ENCODE data around the gene FHOD3. TPM values are rescaled to one million over a fixed set of nuclear protein-coding genes. Genes with fewer than 3 reads are reported as not detected.

Gene FHOD3
- total and polyA plus RNA-seq, 5 experiments from 2014 or later: not detected

DNA sequence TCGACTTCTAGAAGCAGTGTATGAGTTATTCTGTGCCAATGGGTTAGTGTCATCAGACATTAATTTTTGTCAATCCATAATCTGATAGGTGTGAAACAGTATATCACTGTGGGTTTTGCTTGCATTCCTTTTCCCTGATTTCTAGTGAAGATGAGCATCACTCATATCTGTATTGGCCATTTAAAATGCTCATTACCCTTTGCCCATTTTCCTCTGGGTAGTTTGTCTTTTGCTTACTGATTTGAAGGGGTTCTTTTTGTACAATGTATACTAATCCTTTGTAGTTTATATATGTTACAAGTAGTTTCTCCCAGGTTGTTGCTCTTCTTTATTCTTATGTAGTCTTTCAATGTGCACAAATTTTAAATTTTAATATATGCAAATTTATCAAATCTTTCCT is 379.1 kb downstream of the FHOD3 start:
- peaks cover 0 to 3% (median 2%) of the 10 kb centered on the region in 4 donors for H3K4me1 Mint-ChIP-seq
- no peak overlapping the region for H3K4me3 Mint-ChIP-seq
- DNase-seq (no peak), ATAC-seq (no peak)
- H3K36me3 Mint-ChIP-seq: no peaks in the 10 kb centered on the region
- H3K27ac Mint-ChIP-seq: no peak overlapping the region
- POLR2A ChIA-PET: no interaction called here
- H3K9me3 Mint-ChIP-seq: peaks cover 0 to 7% (median 2%) of the 10 kb centered on the region in 9 donors
- H3K27me3 Mint-ChIP-seq: peaks cover 8 to 34% (median 16%) of the 10 kb centered on the region in 5 donors

DNA sequence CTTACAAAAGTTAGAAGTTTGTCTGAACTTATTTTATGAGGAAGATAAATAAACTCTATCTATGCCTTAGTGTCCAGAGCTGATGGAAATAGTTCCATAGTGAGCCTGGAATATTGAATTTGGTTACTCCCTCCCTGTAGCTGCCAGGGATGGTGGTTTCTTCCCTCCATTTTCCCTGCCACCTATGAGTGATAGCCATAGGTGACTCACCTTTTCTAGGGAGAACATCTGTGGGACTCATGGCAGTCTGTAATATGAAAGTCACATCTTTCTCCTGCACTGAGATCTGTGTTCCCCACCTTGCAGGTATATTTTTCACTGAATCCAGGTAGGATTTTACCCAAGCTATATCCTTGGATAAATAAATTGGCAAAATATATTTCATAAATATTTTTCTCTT is 382.5 kb downstream of the FHOD3 start:
- DNase-seq (no peak), ATAC-seq (no peak)
- Mint-ChIP-seq H3K27ac (no peak overlapping the region), H3K36me3 (peaks cover 0 to 4% (median 3%) of the 10 kb centered on the region in 3 donors), H3K9me3 (peaks cover 0 to 23% (median 9%) of the 10 kb centered on the region in 9 donors), H3K4me3 (no peak overlapping the region), H3K27me3 (peaks cover 10 to 33% (median 24%) of the 10 kb centered on the region in 5 donors), H3K4me1 (no peaks in the 10 kb centered on the region)
- POLR2A ChIA-PET: no interaction called here

DNA sequence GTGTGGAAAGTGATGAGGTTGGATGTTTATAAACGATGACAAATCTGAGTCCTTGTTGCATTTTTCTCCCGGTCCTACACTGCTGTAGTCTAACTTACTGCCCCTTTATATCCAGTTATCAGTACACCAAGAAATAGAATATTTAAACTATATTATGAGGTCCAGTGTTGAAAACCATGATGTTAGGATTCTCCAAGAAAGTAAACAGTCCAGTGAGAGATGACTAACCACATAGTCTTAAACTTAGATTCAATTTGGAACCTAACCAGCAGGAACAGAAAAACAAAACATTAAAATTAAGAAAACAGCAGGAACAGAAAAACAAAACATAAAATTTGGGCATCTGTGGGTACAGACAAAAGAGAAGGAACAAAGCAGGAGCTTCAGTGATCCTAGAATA is 388.1 kb downstream of the FHOD3 start:
- ATAC-seq: no peak
- Mint-ChIP-seq H3K36me3 (peaks cover 0 to 4% (median 3%) of the 10 kb centered on the region in 3 donors), H3K27ac (no peak overlapping the region), H3K27me3 (peaks cover 10 to 38% (median 24%) of the 10 kb centered on the region in 5 donors), H3K4me1 (no peaks in the 10 kb centered on the region), H3K4me3 (no peak overlapping the region), H3K9me3 (peaks cover 0 to 33% (median 9%) of the 10 kb centered on the region in 9 donors)
- POLR2A ChIA-PET: no interaction called here
- no peak for DNase-seq

DNA sequence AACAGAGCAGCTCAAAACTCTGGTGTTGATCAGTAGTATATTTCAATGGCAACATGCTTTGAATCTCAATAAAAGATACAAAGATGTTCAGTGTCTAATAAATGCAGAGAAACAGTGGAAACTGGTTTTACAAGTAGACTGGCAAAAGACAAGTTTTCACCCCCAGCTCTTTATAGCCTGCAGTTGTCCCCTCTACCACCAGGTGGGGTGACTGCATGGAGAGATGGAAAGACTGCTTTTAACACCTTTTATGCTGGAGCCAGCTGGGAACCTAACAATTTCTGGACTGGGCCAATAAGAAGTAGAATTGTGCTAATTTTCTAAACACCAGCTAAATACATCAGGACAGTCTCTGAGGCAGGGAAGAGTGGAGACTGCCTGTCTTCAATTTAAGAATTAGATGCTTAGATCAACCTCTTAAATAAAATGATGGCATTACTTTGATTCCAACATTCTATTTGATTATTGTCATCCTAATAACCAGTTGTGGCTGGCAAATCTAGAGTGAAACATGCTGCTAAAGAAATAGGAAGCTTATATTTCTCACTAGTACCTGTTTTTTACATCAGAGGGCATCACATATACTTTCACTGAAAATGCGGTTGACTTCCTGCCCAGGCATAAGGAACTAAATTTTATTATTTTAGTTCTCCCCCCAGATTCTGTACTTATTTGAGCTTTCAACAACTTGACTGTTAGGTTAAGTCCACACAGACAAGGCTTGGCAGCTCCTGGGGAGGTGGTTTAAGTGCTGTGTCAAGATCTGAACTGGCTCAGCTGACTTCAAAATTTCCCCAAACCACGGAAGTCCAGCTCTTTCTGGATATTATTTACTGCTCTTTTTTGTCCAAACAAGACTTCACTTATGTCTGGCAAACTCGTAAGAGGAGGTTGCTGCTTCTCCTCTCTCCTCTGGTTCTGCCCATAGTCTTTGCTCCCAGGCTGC is 390.8 kb downstream of the FHOD3 start:
- H3K27ac Mint-ChIP-seq: no peak overlapping the region
- DNase-seq (peak in 5 of 10 donors; percentile 5 to 29 (median 23)), ATAC-seq (no peak)
- POLR2A ChIA-PET: no interaction called here
- H3K27me3 Mint-ChIP-seq: peaks cover 5 to 17% (median 11%) of the 10 kb centered on the region in 5 donors
- H3K36me3 Mint-ChIP-seq: peaks cover 0 to 4% (median under 1%) of the 10 kb centered on the region in 3 donors
- H3K4me1 Mint-ChIP-seq: no peaks in the 10 kb centered on the region
- H3K9me3 Mint-ChIP-seq: peaks cover 0 to 28% (median 9%) of the 10 kb centered on the region in 9 donors
- H3K4me3 Mint-ChIP-seq: no peak overlapping the region

DNA sequence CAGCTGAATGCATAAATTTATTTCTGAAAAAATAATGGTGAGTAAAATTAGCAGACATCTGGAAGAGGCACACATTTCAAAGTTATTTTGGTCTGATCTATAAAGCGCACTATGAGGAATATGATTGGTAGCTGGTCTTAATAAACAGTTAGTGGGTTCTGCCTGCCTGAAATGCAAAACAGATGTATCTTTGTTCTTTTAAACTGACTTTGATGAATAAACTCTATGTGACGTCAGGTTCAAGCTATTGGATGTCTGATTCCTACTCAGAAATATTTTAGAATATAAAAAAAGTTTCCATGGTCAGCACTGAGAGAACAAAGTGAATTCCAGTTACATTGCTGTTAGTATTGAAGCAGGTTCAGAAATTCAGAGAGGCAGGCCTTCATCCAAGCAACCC is 394.9 kb downstream of the FHOD3 start:
- ATAC-seq (no peak), DNase-seq (no peak)
- POLR2A ChIA-PET: no interaction called here
- Mint-ChIP-seq H3K4me1 (no peaks in the 10 kb centered on the region), H3K36me3 (no peaks in the 10 kb centered on the region), H3K9me3 (no peaks in the 10 kb centered on the region), H3K27me3 (peaks cover 2 to 14% (median 5%) of the 10 kb centered on the region in 5 donors), H3K27ac (no peak overlapping the region), H3K4me3 (no peak overlapping the region)

DNA sequence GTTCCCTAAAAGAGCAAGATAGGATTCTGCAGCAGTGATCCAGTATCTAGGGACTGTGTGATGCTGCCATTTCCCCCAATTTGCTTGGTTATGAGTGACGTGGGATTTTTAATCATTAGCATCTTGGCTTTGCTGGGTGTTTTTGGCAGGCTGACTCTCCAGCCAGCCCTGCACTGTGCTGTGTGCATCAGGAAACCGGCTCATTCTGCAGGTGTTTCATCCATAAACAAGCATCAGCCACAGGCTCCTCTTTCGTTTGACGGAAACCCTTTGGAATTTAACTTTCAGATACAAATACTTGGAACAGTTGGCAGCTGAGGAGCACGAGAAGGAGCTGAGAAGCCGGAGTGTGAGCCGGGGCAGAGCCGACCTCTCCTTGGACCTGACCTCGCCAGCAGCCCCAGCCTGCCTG is 395.4 kb downstream of the FHOD3 start:
- H3K4me1 Mint-ChIP-seq: no peaks in the 10 kb centered on the region
- H3K27ac Mint-ChIP-seq: no peak overlapping the region
- no peak overlapping the region for H3K4me3 Mint-ChIP-seq
- no peaks in the 10 kb centered on the region for H3K9me3 Mint-ChIP-seq
- POLR2A ChIA-PET: no interaction called here
- ATAC-seq (no peak), DNase-seq (no peak)
- H3K27me3 Mint-ChIP-seq: peaks cover 2 to 14% (median 5%) of the 10 kb centered on the region in 5 donors
- H3K36me3 Mint-ChIP-seq: no peaks in the 10 kb centered on the region

DNA sequence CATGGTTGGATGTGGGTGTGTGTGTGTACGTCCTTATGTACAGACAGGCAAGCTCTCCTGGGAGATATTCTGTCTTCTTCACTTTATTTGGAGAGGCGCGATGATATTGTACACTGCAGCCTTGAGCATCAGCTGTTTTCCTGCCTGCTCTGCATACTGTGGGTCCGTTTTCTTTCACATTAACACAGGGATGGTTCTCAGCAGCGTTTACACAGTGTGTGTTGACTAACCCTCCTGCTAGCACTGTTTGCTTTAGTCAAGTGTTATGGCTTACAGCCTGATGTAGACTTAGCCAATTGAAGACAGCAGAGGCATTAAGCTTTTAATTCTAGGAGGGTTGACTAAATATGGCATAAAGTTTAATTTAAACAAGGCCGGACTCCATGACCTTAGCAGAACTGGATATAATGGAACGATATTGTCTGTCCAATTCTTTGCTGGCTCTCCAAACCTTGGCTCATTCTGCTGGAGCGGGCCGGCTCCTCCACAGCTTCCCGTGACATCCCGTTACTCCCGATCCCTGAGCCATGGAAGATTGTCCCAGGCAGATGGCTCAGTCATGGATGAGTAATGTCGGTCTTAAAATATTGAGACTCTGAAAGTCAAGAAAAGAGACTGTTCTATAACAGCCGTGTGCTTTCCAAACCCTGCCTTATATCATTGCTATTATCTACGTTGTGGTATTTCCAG is 396.6 kb downstream of the FHOD3 start:
- no peak overlapping the region for H3K27ac Mint-ChIP-seq
- H3K27me3 Mint-ChIP-seq: peaks cover 0 to 11% (median 3%) of the 10 kb centered on the region in 5 donors
- no peak for DNase-seq
- H3K9me3 Mint-ChIP-seq: no peaks in the 10 kb centered on the region
- no peaks in the 10 kb centered on the region for H3K36me3 Mint-ChIP-seq
- H3K4me3 Mint-ChIP-seq: no peak overlapping the region
- no peaks in the 10 kb centered on the region for H3K4me1 Mint-ChIP-seq
- ATAC-seq: no peak
- POLR2A ChIA-PET: no interaction called here

DNA sequence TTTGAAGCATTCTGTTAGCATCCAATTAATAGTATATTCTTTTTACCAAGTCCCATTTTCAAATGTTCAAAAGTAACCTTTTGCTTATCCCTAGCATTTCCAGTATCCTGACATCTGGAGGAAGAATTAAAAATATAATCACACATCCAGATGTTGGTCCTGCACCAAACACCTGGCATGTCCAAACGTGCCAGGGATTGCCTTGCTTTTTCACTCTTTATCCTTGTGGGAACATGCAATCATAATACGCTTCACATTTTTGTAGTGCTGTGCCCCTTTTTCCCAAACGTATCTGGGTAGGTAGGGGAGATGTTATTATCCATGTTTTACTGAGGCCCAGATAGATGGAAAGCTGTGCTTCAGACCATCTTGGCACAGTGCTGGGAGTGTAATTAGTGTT is 398.3 kb downstream of the FHOD3 start:
- ATAC-seq (no peak), DNase-seq (no peak)
- Mint-ChIP-seq H3K9me3 (no peaks in the 10 kb centered on the region), H3K27me3 (peaks cover 0 to 20% (median 7%) of the 10 kb centered on the region in 5 donors), H3K27ac (no peak overlapping the region), H3K36me3 (no peaks in the 10 kb centered on the region), H3K4me1 (no peaks in the 10 kb centered on the region), H3K4me3 (no peak overlapping the region)
- POLR2A ChIA-PET: no interaction called here

DNA sequence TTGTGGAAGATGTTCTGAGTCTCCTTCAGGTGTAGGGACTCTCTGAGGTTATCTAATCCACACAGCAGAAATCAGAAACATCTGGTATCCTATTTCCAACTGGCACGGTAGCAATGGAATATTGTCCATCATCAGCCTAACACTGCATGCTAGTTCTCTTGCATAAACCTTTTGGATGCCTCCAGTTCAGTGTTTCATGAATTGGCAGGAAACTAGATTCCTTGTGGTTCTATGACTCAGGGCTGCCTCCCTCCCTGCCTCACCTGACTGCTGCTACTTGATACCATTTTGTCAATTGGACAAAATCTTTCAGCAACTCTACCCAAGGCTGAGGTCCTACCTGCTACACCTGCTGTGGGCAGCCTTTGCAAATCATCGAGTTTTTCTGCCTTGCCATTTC is 400.4 kb downstream of the FHOD3 start:
- POLR2A ChIA-PET: no interaction called here
- Mint-ChIP-seq H3K27me3 (peaks cover 1 to 20% (median 7%) of the 10 kb centered on the region in 5 donors), H3K27ac (no peak overlapping the region), H3K4me1 (no peaks in the 10 kb centered on the region), H3K9me3 (no peaks in the 10 kb centered on the region), H3K4me3 (no peak overlapping the region), H3K36me3 (no peaks in the 10 kb centered on the region)
- ATAC-seq (no peak), DNase-seq (no peak)

DNA sequence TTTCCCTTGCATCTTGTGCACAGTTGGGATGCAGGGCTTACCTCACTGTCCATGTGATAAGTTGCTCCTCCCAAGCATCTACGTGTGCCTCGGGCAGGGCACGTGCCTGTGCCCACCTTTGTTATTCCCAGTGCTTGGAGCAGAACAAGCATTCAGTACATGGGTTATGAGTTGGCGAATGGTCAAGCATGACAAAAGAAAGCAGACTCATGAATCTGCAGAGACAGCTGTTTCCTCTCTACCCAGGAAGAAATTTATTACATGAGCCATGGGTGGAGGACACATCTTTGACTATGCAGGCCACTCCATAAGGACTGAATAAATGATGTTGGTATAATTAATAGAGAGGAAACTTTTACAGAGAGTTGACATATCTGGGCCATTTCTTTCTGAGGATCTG is 403.4 kb downstream of the FHOD3 start:
- Mint-ChIP-seq H3K27me3 (peaks cover 4 to 35% (median 12%) of the 10 kb centered on the region in 5 donors), H3K36me3 (no peaks in the 10 kb centered on the region), H3K4me1 (no peaks in the 10 kb centered on the region), H3K4me3 (no peak overlapping the region), H3K27ac (no peak overlapping the region), H3K9me3 (no peaks in the 10 kb centered on the region)
- DNase-seq (no peak), ATAC-seq (no peak)
- POLR2A ChIA-PET: no interaction called here

DNA sequence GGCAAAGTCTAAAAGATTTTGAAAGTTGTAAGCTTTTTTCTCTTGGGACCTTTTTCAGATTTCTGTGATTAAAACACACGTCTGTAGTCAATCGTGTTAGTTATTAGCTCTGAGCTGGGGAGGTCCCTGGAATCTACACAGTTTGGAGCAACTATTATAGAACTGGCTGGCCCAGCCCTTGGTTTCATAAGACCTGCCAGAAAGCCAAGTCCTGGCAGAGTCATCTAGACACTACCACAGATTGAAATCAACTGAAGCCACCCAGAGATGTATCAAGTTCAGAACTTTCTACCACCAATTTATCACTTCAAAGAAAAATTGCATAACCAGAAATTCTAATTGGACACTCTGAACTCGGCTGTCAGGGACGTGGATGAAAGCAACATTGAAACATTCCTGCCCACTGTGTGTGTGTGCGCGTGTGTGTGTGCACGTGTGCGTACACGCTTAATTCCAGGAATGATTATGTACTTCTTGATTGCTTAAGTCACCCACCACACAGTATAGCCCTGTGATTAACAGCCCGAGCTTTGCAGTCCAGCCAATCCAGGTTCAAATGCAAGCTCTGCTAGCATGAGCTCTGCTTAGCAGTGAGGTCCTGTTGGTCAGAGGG is 405.0 kb downstream of the FHOD3 start:
- Mint-ChIP-seq H3K36me3 (no peaks in the 10 kb centered on the region), H3K27me3 (peaks cover 4 to 42% (median 22%) of the 10 kb centered on the region in 5 donors), H3K9me3 (no peaks in the 10 kb centered on the region), H3K27ac (no peak overlapping the region), H3K4me1 (no peaks in the 10 kb centered on the region), H3K4me3 (no peak overlapping the region)
- POLR2A ChIA-PET: no interaction called here
- DNase-seq (no peak), ATAC-seq (no peak)

DNA sequence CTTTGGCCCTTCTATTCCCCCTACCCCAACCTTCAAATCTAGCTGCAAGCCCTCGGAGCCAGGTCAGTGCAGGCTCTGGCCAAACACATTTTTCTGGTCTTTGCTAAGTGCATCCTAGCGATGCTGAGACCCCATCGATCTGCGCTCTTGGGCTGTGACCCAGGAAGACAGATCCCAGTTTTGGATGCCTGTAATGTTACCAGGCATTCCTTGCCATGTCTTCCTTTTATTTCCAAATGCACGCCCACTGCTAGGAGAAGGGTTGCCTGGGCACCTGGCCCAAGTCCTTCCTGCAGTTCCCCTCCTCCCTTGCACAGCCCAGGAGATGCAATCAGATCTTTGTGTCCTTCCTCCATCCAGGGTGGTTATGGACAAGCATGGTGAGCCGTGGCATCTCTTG is 406.6 kb downstream of the FHOD3 start:
- peaks cover 7 to 49% (median 22%) of the 10 kb centered on the region in 5 donors for H3K27me3 Mint-ChIP-seq
- no peaks in the 10 kb centered on the region for H3K9me3 Mint-ChIP-seq
- H3K27ac Mint-ChIP-seq: no peak overlapping the region
- H3K4me3 Mint-ChIP-seq: no peak overlapping the region
- DNase-seq: no peak
- no peak for ATAC-seq
- H3K36me3 Mint-ChIP-seq: no peaks in the 10 kb centered on the region
- no peaks in the 10 kb centered on the region for H3K4me1 Mint-ChIP-seq
- POLR2A ChIA-PET: no interaction called here

Measured in naive thymus-derived CD8-positive, alpha-beta T cell (primary cell).